WERI-Rb-1 (cell line): ENCODE measurements around the gene HADH.
"Not testable (repeated sequence)": the region's sequence is repeated elsewhere in the genome, so short reads cannot be mapped to it uniquely, and the experiment has no call there.

ENCODE experiments used
- DNase-seq: peaks from one replicate; pipeline ENCODE4 v3.0.0-alpha.2; 2020
- H3K27ac ChIP-seq: fragments of 250-450 bp; sonication (Bioruptor Pico); 2 replicates; pipeline ENCODE4 v1.5.1; 2020; ENCODE audit warnings: mild to moderate bottlenecking, moderate library complexity
- H3K27me3 ChIP-seq: fragments of 250-450 bp; sonication (Bioruptor Pico); 2 replicates; pipeline ENCODE4 v1.5.1; 2021; ENCODE audit warnings: mild to moderate bottlenecking, low read depth, moderate library complexity; ENCODE audit not compliant: insufficient read depth, severe bottlenecking
- H3K36me3 ChIP-seq: fragments of 250-450 bp; sonication (Bioruptor Pico); 2 replicates; pipeline ENCODE4 v1.5.1; 2020; ENCODE audit warnings: mild to moderate bottlenecking, moderate library complexity
- H3K4me3 ChIP-seq: 2 replicates; pipeline ENCODE4 v1.5.1; 2011; ENCODE audit warnings: low read depth, mild to moderate bottlenecking, control low read depth, low read length
- H3K9me3 ChIP-seq: fragments of 250-450 bp; sonication (Bioruptor Pico); 2 replicates; pipeline ENCODE4 v1.5.1; 2021; ENCODE audit warnings: mild to moderate bottlenecking, moderate library complexity; ENCODE audit not compliant: severe bottlenecking
- CTCF ChIP-seq: IDR thresholded peaks from 2 replicates; pipeline ENCODE4 v1.5.1; 2011; ENCODE audit warnings: low read depth, mild to moderate bottlenecking, control low read depth, inconsistent platforms, low read length

Gene HADH

DNA sequence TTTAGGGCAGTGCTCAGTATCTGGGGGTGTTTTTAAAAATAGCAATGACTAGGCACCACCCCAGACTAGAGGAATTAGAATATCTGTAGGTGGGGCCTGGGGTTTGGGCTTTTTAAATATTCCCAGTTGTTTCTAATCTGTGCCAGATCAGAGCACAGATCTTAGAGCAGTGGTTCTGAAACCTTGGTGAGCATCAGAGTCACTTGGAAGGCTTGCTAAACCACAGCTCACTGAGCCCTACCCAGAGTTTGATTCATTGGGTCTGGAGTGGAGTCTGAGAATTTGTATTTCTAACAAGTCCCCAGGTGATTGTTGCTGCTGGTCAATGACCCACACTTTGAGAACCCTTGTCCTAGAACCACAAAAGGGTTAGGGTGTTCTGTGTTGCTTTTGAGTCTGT, 16.7 kb downstream of the HADH start:
- peaks cover 45% of the 10 kb centered on the region for H3K36me3 ChIP-seq
- peaks cover 9% of the 10 kb centered on the region for H3K9me3 ChIP-seq
- H3K27me3 ChIP-seq = no peaks in the 10 kb centered on the region
- H3K27ac ChIP-seq = no peak overlapping the region
- no peak for TF ChIP-seq CTCF
- no peak overlapping the region for H3K4me3 ChIP-seq
- DNase-seq = no peak

- Histone ChIP-seq H3K4me3 (no peak overlapping the region), H3K36me3 (peaks cover 54% of the 10 kb centered on the region), H3K27ac (no peak overlapping the region), H3K9me3 (no peaks in the 10 kb centered on the region), H3K27me3 (no peaks in the 10 kb centered on the region)
- no peak for TF ChIP-seq CTCF
- no peak for DNase-seq
Observed at GRCh38 chr4:108007984-108008383, 18.3 kb downstream of the HADH start.

GRCh38 chr4:108008721-108009120, 19.0 kb downstream of the HADH start:
- H3K36me3 ChIP-seq = peaks cover 61% of the 10 kb centered on the region
- no peaks in the 10 kb centered on the region for H3K9me3 ChIP-seq
- H3K27ac ChIP-seq = no peak overlapping the region
- no peak overlapping the region for H3K4me3 ChIP-seq
- DNase-seq = no peak
- no peak for TF ChIP-seq CTCF
- no peaks in the 10 kb centered on the region for H3K27me3 ChIP-seq

DNA sequence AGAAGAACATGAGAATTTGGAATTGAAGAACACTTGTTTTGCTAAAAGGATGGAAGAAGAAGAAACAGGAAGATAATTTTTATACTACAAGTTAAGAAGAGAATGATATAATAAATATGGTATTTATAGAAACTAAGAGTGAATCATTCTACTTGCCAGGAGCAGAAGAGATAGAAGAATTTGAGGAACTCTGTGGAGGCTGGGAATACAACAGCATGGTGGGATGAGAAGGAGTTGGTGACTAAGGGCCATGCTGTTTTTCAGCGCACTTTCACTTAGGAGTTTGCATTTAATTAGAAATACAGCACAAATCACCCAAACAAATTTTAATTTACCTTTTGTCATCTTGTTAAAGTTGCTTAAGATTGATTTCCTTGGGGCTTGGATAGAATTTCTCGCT, 20.5 kb downstream of the HADH start:
- Histone ChIP-seq H3K36me3 (peaks cover 67% of the 10 kb centered on the region), H3K27me3 (no peaks in the 10 kb centered on the region)

GRCh38 chr4:108012382-108012781, 22.7 kb downstream of the HADH start:
- H3K4me3 ChIP-seq, H3K27ac ChIP-seq, DNase-seq, H3K27me3 ChIP-seq, H3K9me3 ChIP-seq: not testable (repeated sequence)
- H3K36me3 ChIP-seq = peaks cover 86% of the 10 kb centered on the region

More for the DNA sequence above, 20.5 kb downstream of the HADH start:
- no peak overlapping the region for H3K27ac ChIP-seq
- H3K9me3 ChIP-seq = no peaks in the 10 kb centered on the region
- no peak for TF ChIP-seq CTCF
- no peak for DNase-seq
- H3K4me3 ChIP-seq = no peak overlapping the region

DNA sequence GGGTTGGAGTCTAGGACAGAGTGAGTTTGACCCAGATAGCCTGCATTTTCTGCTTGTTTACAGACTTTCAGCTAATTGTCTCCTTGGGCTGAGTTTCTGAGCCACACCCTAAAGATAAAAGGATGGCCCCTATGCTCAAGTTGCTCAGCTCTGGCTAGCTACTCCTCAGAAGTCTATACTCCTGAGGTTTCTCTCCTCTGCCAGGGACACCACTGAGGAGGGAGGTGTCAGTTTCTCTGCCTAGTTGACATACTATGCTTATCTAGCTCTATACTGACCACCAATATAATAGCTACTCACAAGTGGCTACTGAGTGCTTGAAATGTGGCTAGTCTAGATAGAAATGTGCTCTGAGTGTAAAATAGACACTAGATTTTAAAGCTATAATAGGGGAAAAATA, 23.6 kb downstream of the HADH start:
- Histone ChIP-seq H3K27me3 (no peaks in the 10 kb centered on the region), H3K36me3 (peaks cover 89% of the 10 kb centered on the region), H3K27ac (no peak overlapping the region), H3K4me3 (no peak overlapping the region), H3K9me3 (no peaks in the 10 kb centered on the region)
- no peak for TF ChIP-seq CTCF
- DNase-seq = no peak
